ENCODE measurements around the gene C3orf33. TPM values are rescaled to one million over a fixed set of nuclear protein-coding genes. Genes with fewer than 3 reads are reported as not detected.
"Not testable (repeated sequence)": the region's sequence is repeated elsewhere in the genome, so short reads cannot be mapped to it uniquely, and the experiment has no call there.

C3orf33 gene
- polyA plus RNA-seq, 2 of the 4 experiments (the other 2 are of a cell fraction) = 8.3 to 11.1 TPM

- H3K4me2 ChIP-seq; ATAC-seq; FAIRE-seq; H3K27ac ChIP-seq; DNase-seq (ENCODE audit: low read depth in 1 of 2, low spot score in 1 of 2); CTCF ChIA-PET; H3K4me1 ChIP-seq; H3K9me3 ChIP-seq; H3K4me3 ChIP-seq; POLR2A ChIA-PET: not testable (repeated sequence)
- peak; percentile 14 for TF ChIP-seq MAFK (IDR thresholded peaks at IDR 0.05; ENCODE audit: partially characterized antibody)
Observed at GRCh38 chr3:155813224-155813623, 7.1 kb upstream of the C3orf33 start.

GRCh38 chr3:155809181-155809580 lies 3.1 kb upstream of the C3orf33 start:
- H3K27ac ChIP-seq = no peak overlapping the region
- no peaks in the 10 kb centered on the region for H3K9me3 ChIP-seq
- FAIRE-seq (no peak), ATAC-seq (no peak), DNase-seq (ENCODE audit: low read depth in 1 of 2, low spot score in 1 of 2) (no peak)
- CTCF ChIA-PET = no interaction called here
- H3K4me1 ChIP-seq = no peaks in the 10 kb centered on the region
- POLR2A ChIA-PET = no interaction called here
- no peak overlapping the region for H3K4me2 ChIP-seq
- TF ChIP-seq CTCF (IDR thresholded peaks at IDR 0.05) (no peak), ZFP36 (IDR thresholded peaks at IDR 0.05; ENCODE audit: borderline replicate concordance, partially characterized antibody) (no peak), ESRRA (IDR thresholded peaks at IDR 0.05; ENCODE audit: borderline replicate concordance, low read length) (no peak), CHD4 (IDR thresholded peaks at IDR 0.05; ENCODE audit: borderline replicate concordance) (no peak), EHMT2 (IDR thresholded peaks at IDR 0.05; ENCODE audit: low read depth) (no peak), ZSCAN20 (CRISPR knock-in tag; IDR thresholded peaks at IDR 0.05) (no peak)
- H3K4me3 ChIP-seq = no peak overlapping the region

- Histone ChIP-seq H3K4me3 (no peak overlapping the region), H3K27ac (no peak overlapping the region), H3K9me3 (no peaks in the 10 kb centered on the region), H3K4me1 (no peaks in the 10 kb centered on the region), H3K4me2 (no peak overlapping the region)
- DNase-seq (ENCODE audit: low read depth in 1 of 2, low spot score in 1 of 2) = no peak
- CTCF ChIA-PET = interaction anchor here (0.6 to 3.0 kb wide), 2 partner anchors 13 to 33 kb away, joined by 3 to 22 read pairs; no protein-coding TSS in a partner anchor
- no peak for FAIRE-seq
- ATAC-seq = no peak
- TF ChIP-seq MAX (IDR thresholded peaks at IDR 0.05) = no peak
- no peak for TF ChIP-seq HDAC2 (IDR thresholded peaks at IDR 0.05)
- TF ChIP-seq SMC3 (IDR thresholded peaks at IDR 0.05) = no peak
- TF ChIP-seq HEYL (CRISPR knock-in tag; IDR thresholded peaks at IDR 0.05) = no peak
- TF ChIP-seq CTCF (IDR thresholded peaks at IDR 0.05) = no peak
- no peak for TF ChIP-seq KDM1A (IDR thresholded peaks at IDR 0.05; ENCODE audit: low read depth)
- no peak for TF ChIP-seq RCOR1 (IDR thresholded peaks at IDR 0.05; ENCODE audit: low read depth, low read length)
- TF ChIP-seq MAZ (IDR thresholded peaks at IDR 0.05; ENCODE audit: borderline replicate concordance, low read depth, low read length) = no peak
- no peak for TF ChIP-seq MYC (IDR thresholded peaks at IDR 0.05; ENCODE audit: borderline replicate concordance, low read length)
- 55% methylated on average over 2 of the region's 2 CpGs for WGBS (ENCODE audit: missing lambda C conversion rate)
- POLR2A ChIA-PET = no interaction called here
Observed at GRCh38 chr3:155807823-155808222, 1.7 kb upstream of the C3orf33 start.

GRCh38 chr3:155805204-155805801 lies 775 bp downstream of the C3orf33 start:
- CTCF ChIA-PET = interaction anchor here (0.6 to 3.0 kb wide), 64 partner anchors 10 to 1399 kb away, joined by 3 to 40 read pairs (median 5); partner anchors contain the start of genes PLCH1 and SLC33A1
- Histone ChIP-seq H3K27ac (peak overlapping the region; percentile 92), H3K4me3 (peak overlapping the region; percentile 80), H3K9me3 (no peaks in the 10 kb centered on the region), H3K4me1 (no peaks in the 10 kb centered on the region), H3K4me2 (peak overlapping the region; percentile 74)
- ATAC-seq (peak; percentile 75 to 89), FAIRE-seq (no peak), DNase-seq (ENCODE audit: low read depth in 1 of 2, low spot score in 1 of 2) (peak; percentile 20 to 43)
- POLR2A ChIA-PET = interaction anchor here (0.5 to 2.7 kb wide), 8 partner anchors 13 to 67 kb away, joined by 3 to 24 read pairs (median 6); partner anchors contain the start of genes GMPS, PLCH1 and SLC33A1
- 22% methylated on average over 14 of the region's 15 CpGs for WGBS (ENCODE audit: missing lambda C conversion rate)
- TF ChIP-seq PHF8 (IDR thresholded peaks at IDR 0.05; ENCODE audit: borderline replicate concordance, low read depth) (no peak), ZNF302 (CRISPR knock-in tag; IDR thresholded peaks at IDR 0.05) (no peak), SREBF2 (IDR thresholded peaks at IDR 0.05) (no peak), RARB (CRISPR knock-in tag; IDR thresholded peaks at IDR 0.05) (no peak), HDAC2 (IDR thresholded peaks at IDR 0.05) (no peak), HOXA7 (CRISPR knock-in tag; IDR thresholded peaks at IDR 0.05) (no peak), RAD21 (conservative IDR thresholded peaks at IDR 0.05 in 1 of 2, IDR thresholded peaks at IDR 0.05 in 1 of 2) (no peak), ESRRA (IDR thresholded peaks at IDR 0.05; ENCODE audit: borderline replicate concordance, low read length) (no peak), REST (IDR thresholded peaks at IDR 0.05) (no peak), SMC3 (IDR thresholded peaks at IDR 0.05) (no peak), BHLHE40 (IDR thresholded peaks at IDR 0.05; ENCODE audit: low read depth, low read length) (no peak)

All from A549 (cell line).